HepG2 (cell line): Measurements from ENCODE around the gene KIAA0232. TPM values are rescaled to one million over a fixed set of nuclear protein-coding genes. Genes with fewer than 3 reads are reported as not detected.

Experiments
- ATAC-seq: fragments of 200-7000 bp; cut with Tn5 transposase; 3 replicates; pipeline ENCODE4 v1.9.1; 2020; ENCODE audit warnings: mild to moderate bottlenecking, moderate library complexity
- BruUV-seq: library from RNA; stranded (reverse); fragments of 400-500 nt; replicated peaks from 2 replicates; lab custom pipeline; 2021; lab: Mats Ljungman, UMichigan
- CTCF ChIA-PET: fragments of 300-600 bp; formaldehyde crosslinking; extraction: SDS; loops from one replicate; lab custom pipeline; 2021; ENCODE audit warnings: low total read pairs, inconsistent platforms, low intra/inter-chr PET ratio; lab: Yijun Ruan, JAX
- POLR2A ChIA-PET: fragments of 350-600 bp; sonication (Branson Sonifier 250); formaldehyde crosslinking; loops from one replicate; lab custom pipeline; 2020; ENCODE audit warnings: antibody characterized with exemption, inconsistent platforms; lab: Yijun Ruan, JAX
- DNase-seq: peaks from one replicate; pipeline ENCODE4 v3.0.0-alpha.2; 2015; ENCODE audit warnings: low spot score
- FAIRE-seq: peaks from 3 replicates; lab custom pipeline; 2011; peaks lifted over from hg19 to GRCh38; lab: Jason Lieb, UNC
- H2AFZ ChIP-seq: one replicate; pipeline ENCODE4 v1.6.1; 2011; ENCODE audit warnings: low read length, inconsistent platforms
- H3K27ac ChIP-seq: fragments of 300-600 bp; 3 replicates; pipeline ENCODE4 v1.8.0; 2011; ENCODE audit warnings: mixed run types, mild to moderate bottlenecking, mixed read lengths, low read length, inconsistent platforms; ENCODE audit not compliant: insufficient read depth; ENCODE audit errors: extremely low read length
- H3K27me3 ChIP-seq, 2 experiments: fragments of 200-600 bp in 1 of 2; 2 replicates in 1 of 2; 3 replicates in 1 of 2; pipeline versions ENCODE4 v1.6.0 to v1.8.0; 2011; ENCODE audit warnings: low read length in 2 of 2, mild to moderate bottlenecking in 2 of 2, moderate library complexity in 2 of 2, inconsistent platforms in 1 of 2; ENCODE audit not compliant: insufficient read depth in 2 of 2, control insufficient read depth in 1 of 2
- H3K36me3 ChIP-seq, 2 experiments: fragments of 200-600 bp in 1 of 2; replicated peaks in 1 of 2; 2 replicates in 1 of 2; 3 replicates in 1 of 2; pipeline versions ENCODE4 v1.5.1 to v1.8.0; 2011; ENCODE audit warnings: low read length in 2 of 2, inconsistent platforms in 1 of 2; ENCODE audit not compliant: insufficient read depth in 2 of 2, control insufficient read depth in 1 of 2
- H3K4me1 ChIP-seq: 2 replicates; pipeline ENCODE4 v1.5.1; 2012; ENCODE audit warnings: low read length, inconsistent platforms; ENCODE audit not compliant: insufficient read depth
- H3K4me2 ChIP-seq: 2 replicates; pipeline ENCODE4 v1.6.0; 2011; ENCODE audit warnings: low read depth, low read length, inconsistent platforms
- H3K4me3 ChIP-seq, 3 experiments: fragments of 200-600 bp in 1 of 3; sonication (generic), shearing (Covaris generic) in 1 of 3; replicated peaks in 1 of 3; 2 replicates each; pipeline ENCODE4 v1.5.1; 2011 to 2016; ENCODE audit warnings: low read length in 3 of 3, inconsistent platforms in 2 of 3, low read depth in 2 of 3, mild to moderate bottlenecking in 2 of 3, control low read depth in 1 of 3, mixed read lengths in 1 of 3; ENCODE audit not compliant: insufficient read depth in 1 of 3
- H3K79me2 ChIP-seq: one replicate; pipeline ENCODE4 v1.6.1; 2011; ENCODE audit warnings: low read length, inconsistent platforms; ENCODE audit not compliant: insufficient read depth
- H3K9ac ChIP-seq: 2 replicates; pipeline ENCODE4 v1.6.0; 2011; ENCODE audit warnings: mild to moderate bottlenecking, low read depth, low read length, inconsistent platforms; ENCODE audit not compliant: insufficient read depth
- H3K9me3 ChIP-seq: 2 replicates; pipeline ENCODE4 v1.5.1; 2012; ENCODE audit warnings: mild to moderate bottlenecking, low read length
- H4K20me1 ChIP-seq: 2 replicates; pipeline ENCODE4 v1.6.0; 2011; ENCODE audit warnings: inconsistent platforms, mild to moderate bottlenecking, low read length, moderate library complexity; ENCODE audit not compliant: insufficient read depth
- HOXA5 ChIP-seq: sonication (generic); formaldehyde crosslinking; IDR thresholded peaks from 2 replicates; pipeline ENCODE4 v1.4.0; 2020; ENCODE audit warnings: missing genetic modification reagents
- MED8 ChIP-seq: sonication (generic); formaldehyde crosslinking; IDR thresholded peaks from 2 replicates; pipeline ENCODE4 v1.8.1; 2023; ENCODE audit warnings: mild to moderate bottlenecking, missing genetic modification reagents; ENCODE audit not compliant: insufficient replicate concordance
- RBM22 ChIP-seq: fragments of 200-400 bp; formaldehyde crosslinking; optimal IDR thresholded peaks from 2 replicates; pipeline ENCODE3; 2017; ENCODE audit warnings: mild to moderate bottlenecking, low read length, moderate library complexity
- RFX5 ChIP-seq: IDR thresholded peaks from 2 replicates; pipeline ENCODE4 v1.6.1; 2011; ENCODE audit warnings: low read depth, low read length, improper control_type of control experiment
- WGBS: methylation state at CpG from one replicate; pipeline ENCODE4 v1.1.6; 2017; ENCODE audit warnings: low lambda C conversion rate; 5-methylcytosine and 5-hydroxymethylcytosine counted together
- in situ Hi-C: cut with HindIII; loops from 2 replicates; pipeline ENCODE4 v1.10.0; 2017; ENCODE audit warnings: low pct_unique_long_range_greater_than_20kb; ENCODE audit not compliant: extremely low pct_ligation_motif_present
- intact Hi-C: fragments of 100-400 bp; cut with micrococcal nuclease; formaldehyde crosslinking; loops from one replicate; pipeline ENCODE4 v1.10.0; 2022; ENCODE audit not compliant: unreplicated experiment
- polyA plus RNA-seq, 8 experiments: library from polyadenylated mRNA; depleted of rRNA in 3 of 8; stranded (reverse) in 7 of 8; unstranded in 1 of 8; fragments of >200 nt; fragmentation: Illumina TruSeq in 4 of 8; extraction: Trizol in 4 of 8; gene quantifications; 2 replicates each; pipeline versions ENCODE4 v1.2.1 to v1.2.3, GENCODE V29; 2011 to 2016; ENCODE audit warnings: low read depth in 4 of 8, missing spikeins in 1 of 8, mixed read lengths in 1 of 8; ENCODE audit not compliant: insufficient read depth in 1 of 8
- total RNA-seq, 5 experiments: library from RNA; depleted of rRNA; stranded (reverse); fragments of >200 nt; fragmentation: Illumina TruSeq; extraction: Trizol; gene quantifications; 2 replicates each; pipeline ENCODE4 v1.2.3, GENCODE V29; 2016; ENCODE audit warnings: low read depth in 1 of 5
- TF ChIP-seq, protein P1 (sequence below): sonication (generic); IDR thresholded peaks from 2 replicates; pipeline ENCODE4 v1.6.1; 2016; ENCODE audit warnings: low read depth, borderline replicate concordance

The KIAA0232 gene
- total and polyA plus RNA-seq, 2 of the 13 experiments (the other 11 are each of a cell fraction or from before 2014, with no cell fraction given) = 7.8 to 17.1 TPM

- Histone ChIP-seq H3K27me3 (no peaks in the 10 kb centered on the region), H4K20me1 (no peaks in the 10 kb centered on the region), H3K4me1 (no peaks in the 10 kb centered on the region), H3K36me3 (peaks cover 19 to 62% of the 10 kb centered on the region in 2 experiments), H2AFZ (no peak overlapping the region), H3K4me3 (no peak overlapping the region), H3K9ac (no peak overlapping the region), H3K4me2 (no peak overlapping the region), H3K79me2 (no peaks in the 10 kb centered on the region), H3K27ac (no peak overlapping the region), H3K9me3 (no peaks in the 10 kb centered on the region)
- ChIA-PET CTCF (no interaction called here), POLR2A (no interaction called here)
- no peak for ATAC-seq
- TF ChIP-seq, protein P1, sequence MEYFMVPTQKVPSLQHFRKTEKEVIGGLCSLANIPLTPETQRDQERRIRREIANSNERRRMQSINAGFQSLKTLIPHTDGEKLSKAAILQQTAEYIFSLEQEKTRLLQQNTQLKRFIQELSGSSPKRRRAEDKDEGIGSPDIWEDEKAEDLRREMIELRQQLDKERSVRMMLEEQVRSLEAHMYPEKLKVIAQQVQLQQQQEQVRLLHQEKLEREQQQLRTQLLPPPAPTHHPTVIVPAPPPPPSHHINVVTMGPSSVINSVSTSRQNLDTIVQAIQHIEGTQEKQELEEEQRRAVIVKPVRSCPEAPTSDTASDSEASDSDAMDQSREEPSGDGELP = no peak
- TF ChIP-seq MED8 (CRISPR knock-in tag) = no peak
- intact Hi-C loops = no loop called here
- in situ Hi-C loops = no loop called here
- DNase-seq = no peak
- 97% methylated on average over 8 of the region's 8 CpGs for WGBS
- no peak for FAIRE-seq
- BruUV-seq = no TSS peak
Observed at GRCh38 chr4:6868386-6868785, 85.9 kb downstream of the KIAA0232 start.

- no peak for ATAC-seq
- intact Hi-C loops = no loop called here
- 100% methylated on average over 1 of the region's 2 CpGs for WGBS
Observed at GRCh38 chr4:6869944-6870343, 87.4 kb downstream of the KIAA0232 start.

More at GRCh38 chr4:6869944-6870343, 87.4 kb downstream of the KIAA0232 start:
- H3K4me1 ChIP-seq = no peaks in the 10 kb centered on the region
- DNase-seq = no peak
- no peak overlapping the region for H3K9ac ChIP-seq
- ChIA-PET POLR2A (no interaction called here), CTCF (no interaction called here)
- peaks cover 17 to 63% of the 10 kb centered on the region in 2 experiments for H3K36me3 ChIP-seq
- no TSS peak for BruUV-seq
- H3K4me2 ChIP-seq = no peak overlapping the region
- in situ Hi-C loops = no loop called here
- no peak overlapping the region for H3K27ac ChIP-seq
- no peaks in the 10 kb centered on the region for H3K27me3 ChIP-seq
- TF ChIP-seq HOXA5 (CRISPR knock-in tag) = no peak
- TF ChIP-seq RFX5 = peak; percentile 48; the same call in 1 of the 2 replicates
- peak; percentile 60 for TF ChIP-seq RBM22
- FAIRE-seq = no peak
- no peak overlapping the region for H2AFZ ChIP-seq
- no peak overlapping the region for H3K4me3 ChIP-seq
- no peaks in the 10 kb centered on the region for H3K9me3 ChIP-seq
- H3K79me2 ChIP-seq = no peaks in the 10 kb centered on the region
- H4K20me1 ChIP-seq = peaks cover 3% of the 10 kb centered on the region; the same call in 1 of the 2 replicates
